T follicular helper cell (primary cell): ENCODE results near the gene POLR2M.
A peak's percentile ranks its signal among the peaks of the same experiment; 100 is the strongest.

Experiments
- DNase-seq: peaks from one replicate; pipeline ENCODE4 v3.0.0-alpha.2; 2020; ENCODE audit warnings: low read depth
- total RNA-seq, 2 experiments: gene quantifications; one replicate each; lab custom pipeline; 2026; lab: John Stamatoyannopoulos, UW

Gene POLR2M
- 27.2 to 28.9 reads per million in 2 experiments for total RNA-seq

DNA sequence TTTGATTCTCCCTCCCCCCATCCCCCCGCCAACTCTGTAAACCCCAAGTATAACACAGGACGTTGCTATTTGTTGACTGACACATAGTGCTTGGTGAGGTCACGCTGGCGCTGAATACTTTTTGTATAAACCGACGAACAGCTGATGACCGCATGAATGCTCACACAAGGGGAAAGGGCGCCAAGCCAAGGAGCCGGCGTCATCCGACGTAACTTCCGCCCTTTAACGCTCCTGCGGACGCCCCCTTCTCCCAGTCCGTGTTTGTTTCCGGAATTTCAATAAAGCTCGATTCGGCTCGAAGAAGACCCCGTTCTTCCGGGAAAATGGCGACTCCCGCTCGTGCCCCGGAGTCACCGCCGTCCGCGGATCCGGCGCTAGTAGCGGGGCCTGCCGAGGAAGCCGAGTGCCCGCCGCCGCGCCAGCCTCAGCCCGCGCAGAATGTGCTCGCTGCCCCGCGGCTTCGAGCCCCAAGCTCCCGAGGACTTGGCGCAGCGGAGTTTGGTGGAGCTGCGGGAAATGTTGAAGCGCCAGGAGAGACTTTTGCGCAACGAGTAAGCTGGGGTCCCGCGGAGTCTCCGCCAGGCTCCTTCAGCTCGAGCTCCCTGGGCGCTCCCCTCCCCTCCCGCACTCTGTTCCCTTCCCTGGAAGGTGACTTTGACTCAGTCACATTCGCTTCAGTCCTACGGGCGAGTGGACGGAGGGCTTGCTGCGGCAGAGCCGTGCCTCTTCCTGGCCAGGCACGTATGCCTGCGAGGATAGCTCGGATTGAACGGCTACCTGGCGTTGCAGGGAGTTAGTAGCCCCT lies at the start of gene POLR2M:
Gene POLR2M (plus strand): TSS at position 310 of the 805 bp plus-strand sequence. CDS start 129 bp downstream, at position 439.
- peak; percentile 86 for DNase-seq

DNA sequence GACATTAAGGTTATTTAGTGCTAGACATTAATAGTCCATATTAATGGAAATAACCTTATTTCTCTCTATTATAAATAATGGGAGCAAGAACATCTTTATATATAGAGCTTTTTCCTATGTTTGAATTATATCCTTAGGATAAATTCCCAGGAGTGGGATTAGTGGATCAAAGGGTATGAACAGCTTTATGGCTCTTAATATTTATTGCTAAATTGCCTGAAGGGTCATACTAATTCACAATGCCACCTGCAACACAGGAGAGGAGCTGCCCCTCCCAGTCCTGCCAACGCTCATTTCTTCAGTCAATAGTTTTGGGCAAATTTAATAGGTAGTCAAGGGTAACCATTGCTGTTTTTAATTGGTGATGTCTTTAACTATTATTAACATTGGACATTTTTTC lies 48.9 kb upstream of the POLR2M start:
- no peak for DNase-seq

DNA sequence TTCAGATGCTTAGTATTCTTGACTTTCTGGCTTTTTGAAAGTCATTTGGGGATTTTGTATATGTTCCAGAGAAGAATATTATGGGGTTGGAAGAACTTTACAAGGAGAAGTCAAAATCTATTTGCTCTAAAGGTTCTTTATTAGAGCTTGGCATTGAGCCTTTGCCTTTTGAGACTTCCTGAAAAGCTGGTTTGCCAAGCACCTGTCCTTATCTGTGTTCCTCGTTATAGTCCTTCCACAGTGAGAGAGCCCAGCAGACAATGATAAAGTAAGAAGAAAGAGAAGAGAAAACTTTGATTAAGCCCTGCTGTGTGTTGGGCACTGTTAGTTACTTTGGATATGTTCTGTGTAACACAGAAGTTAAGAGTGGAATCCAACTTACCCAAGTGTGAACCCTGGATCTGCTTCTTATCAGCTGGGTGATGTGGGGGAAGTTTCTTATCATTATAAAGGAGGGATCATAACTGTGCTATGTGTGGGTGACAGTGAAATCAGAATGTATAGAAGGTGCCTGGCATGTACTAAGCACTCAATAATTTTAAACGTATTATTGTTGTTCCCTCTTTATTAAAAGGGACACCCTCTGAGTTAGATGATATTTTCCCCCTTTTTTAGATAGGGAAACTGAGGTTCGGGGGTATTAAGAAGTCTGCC lies 44.3 kb upstream of the POLR2M start:
- DNase-seq, result no peak

DNA sequence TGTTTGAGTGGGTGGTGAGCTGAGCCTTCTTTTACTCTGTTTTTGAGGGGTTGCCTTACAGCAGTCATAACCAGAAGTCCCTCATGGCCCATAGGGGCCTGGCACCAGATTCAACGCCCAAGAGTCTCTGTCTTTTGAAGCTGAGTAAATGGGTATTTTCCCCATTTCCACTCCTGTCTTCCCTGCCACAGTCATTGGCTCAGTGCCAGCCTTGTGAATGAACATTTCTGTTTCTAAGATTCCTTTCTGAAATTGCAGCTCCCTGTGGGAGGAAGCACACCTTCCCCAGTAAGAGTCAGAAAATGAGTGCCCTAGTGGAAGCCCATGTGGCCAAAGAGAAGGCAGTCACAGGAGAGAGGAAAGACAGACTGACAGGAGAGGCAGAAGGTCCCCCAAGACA lies 43.7 kb upstream of the POLR2M start:
- no peak for DNase-seq

DNA sequence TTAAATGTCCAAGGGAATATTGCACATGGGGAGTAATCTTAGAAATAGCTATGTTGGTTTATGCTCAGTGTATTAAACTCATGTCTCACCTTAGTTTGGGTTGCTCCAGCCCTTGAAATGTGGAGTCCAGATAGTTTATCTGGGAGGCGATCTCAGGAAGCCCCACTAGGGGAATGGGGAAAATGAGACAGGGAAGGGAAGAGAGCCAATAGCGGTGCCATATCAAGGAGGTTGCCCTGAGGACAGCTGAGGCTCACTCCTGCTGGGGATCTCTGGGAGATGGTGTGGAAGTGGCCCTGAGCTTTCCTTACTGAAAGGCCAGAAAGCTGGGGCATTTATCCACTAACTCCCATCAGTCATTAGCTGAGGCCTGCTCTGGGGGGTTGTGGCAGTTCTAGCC lies 43.3 kb upstream of the POLR2M start:
- DNase-seq, result no peak

DNA sequence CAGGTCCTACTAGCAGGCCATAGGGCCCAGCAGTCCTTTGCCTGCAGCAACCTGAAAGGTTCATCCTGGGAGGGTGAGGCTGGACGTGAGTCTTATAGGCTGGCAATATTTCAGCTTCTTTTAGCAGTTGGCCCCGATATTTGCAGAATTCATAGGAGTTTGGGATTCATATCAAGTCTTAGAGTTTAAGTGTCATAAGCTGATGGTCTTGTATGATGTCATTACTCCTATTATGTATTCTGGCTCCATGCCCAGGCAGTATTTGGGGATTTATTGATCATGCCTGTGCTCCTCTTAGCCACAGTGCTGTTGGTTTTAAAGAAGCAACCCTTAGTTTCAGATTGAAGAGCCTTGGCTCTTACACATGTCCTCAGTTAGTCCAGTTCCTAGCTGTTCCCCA lies 41.3 kb upstream of the POLR2M start:
- DNase-seq, result no peak

DNA sequence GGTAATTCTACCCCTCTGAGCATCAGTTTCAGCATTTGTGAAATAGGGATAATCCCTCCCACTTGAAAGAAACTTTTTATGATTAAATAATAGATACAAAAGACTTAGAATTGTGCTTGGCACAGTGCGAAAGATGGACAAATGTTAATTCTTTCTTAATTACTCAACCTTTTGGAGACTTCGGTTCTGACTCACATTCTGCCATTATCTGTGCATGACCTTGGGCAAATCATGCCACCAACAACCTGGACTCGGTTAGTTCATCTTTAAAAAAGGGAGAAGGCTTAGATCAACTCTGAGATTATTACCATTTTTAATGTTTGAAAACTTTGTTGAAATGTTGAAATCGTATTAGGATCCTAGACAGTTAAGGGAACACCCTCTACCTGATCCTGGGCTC lies 40.6 kb upstream of the POLR2M start:
- DNase-seq, result no peak

DNA sequence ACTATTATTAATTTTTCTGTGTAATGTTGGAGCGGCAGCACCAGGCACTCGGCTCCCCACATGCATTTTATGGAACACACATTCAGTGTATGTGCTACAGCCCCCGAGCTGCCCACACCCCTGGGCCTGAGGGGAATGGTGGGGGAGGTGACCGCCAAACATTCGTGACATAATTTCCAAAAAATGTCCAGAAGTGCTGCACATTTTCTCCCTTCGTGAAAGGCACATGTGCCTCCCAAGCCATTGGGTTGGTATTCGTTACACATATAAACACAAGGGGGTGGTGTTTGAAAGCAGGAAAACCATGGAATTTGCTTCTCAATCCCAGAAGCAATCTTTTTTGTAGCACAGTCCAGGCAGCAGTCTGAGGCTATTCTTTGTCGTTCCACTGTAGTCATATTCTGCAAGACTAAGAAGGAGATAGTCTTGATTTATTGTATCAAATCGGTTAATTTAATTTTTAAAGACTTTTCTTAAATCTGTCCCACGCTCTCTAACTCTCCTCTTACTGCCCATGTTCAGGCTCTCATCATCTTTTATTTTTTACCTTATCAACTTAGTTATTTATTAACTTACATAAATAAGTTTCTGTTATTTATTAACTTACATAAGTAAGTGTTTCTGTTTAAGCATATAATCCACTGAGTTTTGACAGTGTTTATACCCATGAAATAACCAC lies 39.2 kb upstream of the POLR2M start:
- no peak for DNase-seq

DNA sequence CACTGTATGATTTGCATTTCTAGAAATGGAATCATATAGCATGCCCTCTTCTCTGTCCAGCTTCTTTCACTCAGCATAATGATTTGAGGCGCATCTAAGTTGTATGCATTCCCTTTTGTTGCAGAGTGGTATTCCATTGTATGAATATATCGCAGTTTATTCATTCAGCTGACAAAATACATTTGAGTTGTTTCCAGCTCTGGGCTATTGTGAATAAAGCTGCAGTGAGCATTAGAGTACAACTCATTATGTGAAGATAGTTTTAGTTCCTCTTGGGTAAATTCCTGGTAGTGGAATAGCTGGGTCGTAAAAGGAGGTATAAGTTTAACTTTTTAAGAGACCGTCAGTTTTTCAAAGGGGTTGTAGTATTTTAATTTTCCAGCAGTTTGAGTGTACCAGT lies 38.5 kb upstream of the POLR2M start:
- DNase-seq, result no peak

DNA sequence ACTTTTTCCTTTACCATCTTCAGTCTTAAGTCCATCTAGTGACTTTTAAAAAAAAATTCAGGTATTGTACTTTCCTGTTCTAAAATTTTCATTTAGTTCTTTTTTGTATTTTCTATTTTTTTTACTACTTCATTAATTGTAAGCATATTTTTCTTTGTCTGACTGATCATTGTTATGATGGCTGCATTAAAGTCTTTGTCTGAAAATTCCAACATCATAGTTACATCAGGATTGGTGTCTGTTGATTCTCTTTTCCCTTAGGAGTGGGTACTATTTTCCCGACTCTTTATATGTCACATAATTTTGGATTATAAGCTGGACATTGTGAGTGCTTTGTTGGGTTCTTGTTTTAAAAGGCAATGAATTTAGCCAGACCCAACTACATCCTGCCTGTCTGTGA lies 34.9 kb upstream of the POLR2M start:
- DNase-seq, result no peak

DNA sequence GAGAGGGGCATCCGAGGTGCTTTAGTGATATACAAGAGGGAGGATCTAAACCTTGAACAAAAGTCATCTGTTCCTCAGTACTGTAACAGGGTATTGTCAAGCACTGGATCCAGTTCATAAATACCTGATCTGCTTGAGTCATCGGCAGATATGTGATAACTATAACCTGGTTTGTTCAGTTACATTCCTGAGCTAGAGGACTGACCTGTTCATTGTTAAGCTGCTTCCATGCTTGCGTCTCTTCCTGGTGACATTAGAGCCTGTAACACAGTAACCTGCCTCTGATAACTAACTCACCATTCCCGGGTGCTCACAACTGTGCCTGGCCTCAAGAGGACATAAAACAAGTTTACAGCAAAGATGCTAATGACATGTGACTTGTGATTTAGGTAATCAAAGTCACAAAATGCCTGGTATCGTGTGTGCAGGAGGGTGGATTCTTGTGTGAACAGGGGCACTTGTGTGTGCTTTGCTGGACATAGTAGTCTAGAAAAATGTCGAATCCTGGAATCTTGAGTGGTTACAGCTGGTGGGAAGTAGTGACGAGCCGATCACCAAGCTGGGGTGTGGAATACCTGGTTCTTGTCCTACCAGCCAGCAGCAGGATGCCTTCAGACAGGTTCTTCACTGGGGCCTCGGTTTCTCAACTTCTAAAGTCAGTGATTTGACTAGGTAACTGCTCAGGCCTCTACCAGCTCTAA lies 30.9 kb upstream of the POLR2M start:
- DNase-seq, result no peak

DNA sequence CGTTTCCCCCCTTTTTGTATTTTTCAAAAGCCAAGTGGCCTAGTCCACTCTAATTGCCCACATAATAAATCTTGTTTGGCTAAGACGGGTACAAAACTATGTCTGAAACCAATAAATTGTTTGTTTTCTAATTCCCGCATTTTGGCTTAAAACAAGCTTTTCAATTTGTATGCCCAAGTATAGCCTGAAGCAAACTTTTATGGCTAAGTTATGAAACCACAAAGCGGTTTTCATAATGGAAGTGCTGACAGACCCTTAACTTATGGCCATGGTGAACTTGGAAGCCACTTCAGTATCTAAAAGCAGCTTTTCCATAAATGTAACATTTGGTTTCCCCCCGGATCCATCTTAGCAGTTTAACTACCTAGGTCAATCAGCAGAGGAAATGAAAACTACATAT lies 29.9 kb upstream of the POLR2M start:
- DNase-seq, result no peak

DNA sequence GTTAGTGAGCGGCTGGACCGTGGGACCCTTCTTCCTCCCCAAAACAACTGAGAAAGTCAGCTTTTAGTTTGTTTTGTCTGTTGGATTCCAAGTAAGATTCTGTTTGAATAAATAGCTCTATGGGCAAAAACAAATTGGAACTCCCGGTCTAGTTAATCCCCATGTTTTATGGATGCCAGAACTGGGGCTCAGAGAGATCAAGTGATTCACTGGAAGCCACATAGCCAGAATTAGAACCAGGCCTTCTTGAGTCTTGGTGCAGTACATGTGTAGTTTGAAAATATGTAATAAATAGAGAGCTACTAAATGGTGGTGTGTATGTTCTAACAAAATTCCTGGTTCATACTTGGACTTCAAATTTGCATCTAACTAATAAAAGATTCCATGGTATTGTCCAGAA lies 29.3 kb upstream of the POLR2M start:
- DNase-seq, result no peak

DNA sequence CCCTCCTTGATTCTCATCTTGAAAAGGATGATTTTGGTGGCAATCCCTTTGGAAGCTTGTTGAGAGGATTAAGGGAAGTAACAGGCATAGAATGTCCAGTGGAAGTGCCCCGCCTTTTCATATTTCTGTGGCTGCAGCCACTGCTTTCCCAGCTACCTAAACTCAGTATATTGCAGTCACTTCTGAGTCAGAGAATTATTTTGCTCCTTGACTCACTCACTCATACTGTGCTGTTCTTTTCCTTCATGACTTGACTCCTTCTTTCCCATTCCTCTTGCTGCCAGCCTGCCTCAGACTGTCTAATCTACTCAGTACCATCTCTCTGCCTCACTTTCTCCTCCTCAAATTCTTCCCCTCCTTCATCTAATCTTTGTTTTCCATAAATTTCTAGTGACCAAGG lies 26.5 kb upstream of the POLR2M start:
- no peak for DNase-seq

DNA sequence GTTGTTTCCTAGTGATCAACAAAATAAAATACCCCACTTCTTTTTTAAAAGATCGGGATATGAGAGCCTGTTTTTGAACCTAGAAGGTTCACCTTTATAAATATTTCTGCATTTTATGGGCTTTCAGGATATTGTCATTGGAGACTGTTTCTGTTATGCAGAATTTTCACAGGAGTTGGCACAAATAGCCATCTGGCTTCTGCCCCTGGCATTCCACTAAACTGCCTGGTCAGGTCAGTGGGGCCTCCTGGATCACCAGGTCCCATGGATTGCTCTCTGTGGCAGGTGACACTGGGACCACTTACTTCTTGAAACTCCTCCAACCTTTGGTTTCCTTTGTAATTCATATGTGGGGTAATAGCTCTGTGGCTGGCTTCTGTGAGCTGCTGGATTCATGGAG lies 25.5 kb upstream of the POLR2M start:
- no peak for DNase-seq

DNA sequence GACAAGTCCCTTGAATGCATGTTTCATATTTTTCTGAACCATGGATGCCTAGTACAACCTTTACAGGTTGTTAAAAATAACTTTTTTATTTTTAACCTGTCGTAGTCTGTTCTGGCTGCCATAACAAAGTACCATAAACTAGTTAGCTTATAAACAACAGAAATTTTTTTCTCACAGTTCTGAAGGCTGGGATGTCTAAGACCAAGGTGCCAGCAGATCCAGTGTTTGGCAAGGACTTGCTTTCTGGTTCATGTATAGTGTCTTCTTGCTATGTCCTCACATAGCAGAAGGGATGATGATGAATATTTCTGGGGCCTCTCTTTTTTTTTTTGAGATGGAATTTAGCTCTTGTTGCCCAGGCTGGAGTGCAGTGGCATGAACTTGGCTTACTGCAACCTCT lies 23.0 kb upstream of the POLR2M start:
- DNase-seq, result no peak

DNA sequence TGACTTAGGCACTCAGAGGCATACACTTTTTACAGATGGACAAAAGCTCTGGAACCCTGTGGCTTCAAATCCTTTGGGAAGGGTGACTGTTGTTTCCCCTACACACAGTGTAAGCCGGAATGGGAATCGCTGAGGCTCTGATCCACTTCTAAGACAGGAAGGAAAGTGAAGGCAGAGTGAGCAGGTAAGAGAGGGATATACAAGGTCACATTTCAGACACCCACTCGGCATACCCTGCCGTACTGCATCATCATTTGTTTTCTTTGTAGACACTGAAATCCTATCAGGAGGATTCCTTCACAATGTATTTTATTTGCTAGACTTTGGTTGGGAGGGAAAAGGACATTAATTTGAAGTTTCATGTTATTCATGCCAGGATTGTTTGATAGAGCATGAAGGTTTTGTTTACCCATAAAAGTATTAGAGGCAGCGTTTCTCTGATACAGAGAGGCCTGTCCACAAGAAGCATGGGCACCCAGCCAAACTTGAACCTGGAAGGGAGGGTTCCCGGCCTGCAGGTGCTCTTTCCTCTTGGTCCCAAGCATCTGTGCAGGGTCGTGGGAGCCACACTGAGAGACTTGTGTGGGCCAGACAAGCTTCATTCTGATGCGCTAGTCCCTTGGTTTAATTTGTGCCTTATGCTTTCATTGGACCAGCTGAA lies 21.9 kb upstream of the POLR2M start:
- DNase-seq, result no peak

DNA sequence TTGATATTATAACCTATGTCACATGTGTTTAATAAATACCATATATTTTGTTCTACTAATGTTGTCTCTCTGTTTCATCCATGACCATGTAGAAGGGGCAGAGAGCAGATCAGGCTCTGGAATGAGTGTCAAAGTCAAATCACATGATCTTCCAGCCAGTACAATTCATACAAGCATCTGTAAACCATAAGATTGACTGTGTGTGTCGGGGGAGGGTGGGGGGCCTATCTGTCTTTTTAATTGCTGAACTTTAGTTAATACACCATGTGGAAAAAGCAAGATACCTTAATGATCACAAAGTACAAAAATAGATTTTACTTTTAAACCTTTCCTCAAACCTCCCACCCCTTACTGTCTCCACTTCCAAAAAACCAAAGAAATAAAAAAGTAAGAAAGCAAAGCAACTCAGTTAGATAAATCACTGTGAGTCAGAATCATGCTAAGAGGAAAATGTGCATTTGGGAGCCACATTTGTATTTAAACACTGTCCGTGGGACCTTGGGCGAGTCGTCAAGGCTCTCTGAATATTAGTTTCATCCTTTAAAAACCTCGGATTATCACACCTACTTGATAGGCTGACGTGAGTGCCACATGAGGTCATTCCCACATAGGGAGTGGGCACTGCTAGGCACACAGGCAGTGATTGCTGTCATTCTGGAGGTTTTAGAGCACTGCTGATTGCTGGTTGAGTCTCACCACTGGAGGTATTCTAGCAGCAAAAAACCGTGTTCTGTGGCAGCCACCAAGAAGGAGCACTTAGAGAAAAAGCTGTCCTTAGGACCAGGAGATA lies 21.0 kb upstream of the POLR2M start:
- no peak for DNase-seq

DNA sequence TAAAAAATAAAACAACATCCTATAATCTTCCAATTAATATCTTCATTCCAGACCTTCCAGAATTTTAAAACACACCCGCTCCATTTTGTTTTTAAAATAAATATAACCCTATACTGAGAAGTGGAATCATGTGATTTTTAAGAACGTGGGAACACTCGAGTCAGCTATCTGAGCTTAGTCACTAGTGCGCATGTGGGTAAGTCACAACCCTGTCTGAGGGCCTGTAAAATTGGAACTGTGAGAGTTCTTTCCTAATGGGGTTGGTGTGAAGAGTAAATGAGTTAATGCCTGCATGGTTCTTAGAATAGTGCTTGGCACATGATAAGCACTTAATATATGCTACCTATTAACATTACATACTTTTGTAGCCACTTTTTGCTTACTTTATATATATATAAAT lies 19.9 kb upstream of the POLR2M start:
- no peak for DNase-seq

DNA sequence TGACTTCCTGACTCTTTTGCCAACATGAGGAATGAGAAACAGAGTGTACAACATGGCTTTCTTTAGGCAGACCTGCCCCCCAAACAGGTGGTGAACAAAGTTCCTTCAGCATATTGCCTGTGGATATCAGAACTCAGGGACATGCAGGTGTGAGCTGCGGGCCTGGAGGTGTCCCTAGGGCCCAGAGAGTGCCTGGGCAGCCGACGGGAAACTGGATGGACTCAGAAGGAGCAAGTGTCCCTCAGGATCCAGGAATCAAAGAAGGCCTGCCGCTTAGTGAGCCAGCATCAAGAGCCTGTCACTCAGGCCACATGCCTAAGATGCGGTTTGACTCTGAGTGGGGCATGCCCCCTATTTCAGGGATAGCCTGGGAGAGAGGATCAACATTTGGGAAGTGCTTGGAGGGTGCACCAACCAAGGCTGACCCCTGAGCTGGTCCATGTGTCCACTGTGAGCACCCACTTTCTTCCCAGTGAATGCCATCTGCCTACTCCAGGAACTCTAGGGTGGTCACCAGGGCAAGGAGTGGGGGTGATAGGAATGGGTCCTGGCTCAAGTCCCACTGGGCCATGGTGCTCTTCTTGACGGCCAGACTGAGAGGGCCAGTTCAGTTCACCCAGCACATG lies 16.1 kb upstream of the POLR2M start:
- no peak for DNase-seq

DNA sequence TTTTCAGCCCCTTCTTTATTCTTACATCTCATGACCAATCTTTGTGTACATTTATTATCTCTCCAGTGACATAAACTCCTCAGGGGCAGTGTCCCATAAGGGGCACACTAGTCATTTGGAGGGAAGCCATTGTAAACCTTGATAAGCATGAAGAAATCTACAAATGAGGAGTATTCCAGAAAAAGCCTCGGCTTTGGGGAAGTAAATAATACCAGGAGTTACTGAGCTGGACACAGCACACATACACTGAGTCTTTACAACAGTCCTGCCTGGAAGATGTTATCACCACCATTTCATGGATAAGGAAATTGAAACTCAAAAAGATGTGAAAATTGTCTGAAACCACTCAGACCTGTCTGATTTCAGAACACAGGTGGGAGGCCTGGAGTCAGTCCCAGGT lies 15.4 kb upstream of the POLR2M start:
- DNase-seq, result no peak
